Peyer's patch (tissue), 4 donors: ENCODE measurements around the gene ZNF710.

Experiments used
- POLR2A ChIP-seq, 2 donors: fragments of 450-650 bp; IDR thresholded peaks; one replicate each; pipeline ENCODE4 v1.5.1; 2017; ENCODE audit warnings: antibody characterized with exemption in 2 of 2, mild to moderate bottlenecking in 2 of 2, moderate library complexity in 2 of 2
- TF ChIP-seq, protein P1 (sequence below), 6 experiments: fragments of 450-650 bp in 4 of 6; fragments of 200-600 bp in 2 of 6; sonication (generic) in 1 of 6; IDR thresholded peaks; one replicate each; pipeline ENCODE4 v1.5.1; 2017 to 2019; ENCODE audit warnings: antibody characterized with exemption in 6 of 6, mild to moderate bottlenecking in 3 of 6, moderate library complexity in 1 of 6

DNA sequence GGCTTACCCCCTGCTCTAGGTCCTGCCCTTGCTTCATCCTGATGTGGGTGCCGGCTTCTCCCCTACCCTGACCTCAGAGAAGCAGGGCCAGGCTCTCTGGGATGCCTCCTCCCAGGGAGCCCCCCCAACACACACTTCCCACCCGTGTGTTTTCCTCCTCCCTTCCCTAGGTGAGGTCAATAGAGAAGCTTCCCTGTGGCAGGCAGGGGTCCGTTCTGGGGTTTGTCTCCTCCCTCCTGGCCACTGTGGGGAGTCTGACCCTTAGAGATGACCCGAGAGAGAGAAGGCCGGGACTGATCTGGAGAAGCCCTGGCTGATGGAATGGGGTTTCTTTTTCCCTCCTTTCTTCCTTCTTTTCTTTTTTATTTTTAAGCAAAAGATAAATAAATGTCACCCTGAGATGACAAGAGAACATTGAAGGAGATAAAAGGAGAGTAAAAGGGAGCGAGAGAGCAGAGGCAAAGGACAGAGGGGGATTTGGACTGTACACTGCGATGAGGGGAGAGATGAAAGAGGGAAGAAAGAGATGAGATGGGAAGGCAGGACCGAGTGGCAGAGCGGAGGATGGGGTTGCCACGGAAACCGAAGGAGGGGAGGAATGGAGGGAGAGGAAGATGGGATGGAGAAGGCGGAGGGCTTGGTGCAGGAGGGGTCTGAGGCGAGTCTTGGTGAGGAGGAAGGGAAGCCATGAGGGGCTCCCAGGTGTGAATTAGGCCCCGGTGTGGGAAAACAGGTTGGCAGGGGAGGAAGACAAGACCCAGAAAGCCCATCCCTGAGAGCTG, 52.8 kb downstream of the ZNF710 start:
- TF ChIP-seq, protein P1, sequence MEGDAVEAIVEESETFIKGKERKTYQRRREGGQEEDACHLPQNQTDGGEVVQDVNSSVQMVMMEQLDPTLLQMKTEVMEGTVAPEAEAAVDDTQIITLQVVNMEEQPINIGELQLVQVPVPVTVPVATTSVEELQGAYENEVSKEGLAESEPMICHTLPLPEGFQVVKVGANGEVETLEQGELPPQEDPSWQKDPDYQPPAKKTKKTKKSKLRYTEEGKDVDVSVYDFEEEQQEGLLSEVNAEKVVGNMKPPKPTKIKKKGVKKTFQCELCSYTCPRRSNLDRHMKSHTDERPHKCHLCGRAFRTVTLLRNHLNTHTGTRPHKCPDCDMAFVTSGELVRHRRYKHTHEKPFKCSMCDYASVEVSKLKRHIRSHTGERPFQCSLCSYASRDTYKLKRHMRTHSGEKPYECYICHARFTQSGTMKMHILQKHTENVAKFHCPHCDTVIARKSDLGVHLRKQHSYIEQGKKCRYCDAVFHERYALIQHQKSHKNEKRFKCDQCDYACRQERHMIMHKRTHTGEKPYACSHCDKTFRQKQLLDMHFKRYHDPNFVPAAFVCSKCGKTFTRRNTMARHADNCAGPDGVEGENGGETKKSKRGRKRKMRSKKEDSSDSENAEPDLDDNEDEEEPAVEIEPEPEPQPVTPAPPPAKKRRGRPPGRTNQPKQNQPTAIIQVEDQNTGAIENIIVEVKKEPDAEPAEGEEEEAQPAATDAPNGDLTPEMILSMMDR (IDR thresholded peaks at IDR 0.05), result no peak
- TF ChIP-seq POLR2A (IDR thresholded peaks at IDR 0.05), result no peak
